IMR-90 (cell line): ENCODE data around the gene ADAP1. TPM values are rescaled to one million over a fixed set of nuclear protein-coding genes. Genes with fewer than 3 reads are reported as not detected.

Experiments used
- ATAC-seq: fragments of 200-7000 bp; cut with Tn5 transposase; 2 replicates; pipeline ENCODE4 v1.9.1; 2020; ENCODE audit warnings: low read depth, mild to moderate bottlenecking, moderate library complexity
- BruUV-seq: library from RNA; stranded (reverse); fragments of 400-500 nt; replicated peaks from 2 replicates; lab custom pipeline; 2021; lab: Mats Ljungman, UMichigan
- CTCF ChIA-PET: fragments of 300-600 bp; formaldehyde crosslinking; extraction: SDS; loops from one replicate; lab custom pipeline; 2021; ENCODE audit warnings: antibody characterized with exemption; lab: Yijun Ruan, JAX
- POLR2A ChIA-PET: fragments of 300-600 bp; sonication (Branson Sonifier 250); formaldehyde crosslinking; loops from one replicate; lab custom pipeline; 2022; ENCODE audit warnings: antibody characterized with exemption; ENCODE audit not compliant: unreplicated experiment; lab: Charles Lee
- DNase-seq: peaks from one replicate; pipeline ENCODE4 v3.0.0; 2013
- H2AFZ ChIP-seq: replicated peaks from 2 replicates; pipeline ENCODE3; 2013; ENCODE audit warnings: low read length, mild to moderate bottlenecking; ENCODE audit not compliant: poor library complexity
- H2AK5ac ChIP-seq: 2 replicates; pipeline ENCODE4 v1.6.1; 2013; ENCODE audit warnings: low read depth, low read length, inconsistent platforms
- H2AK9ac ChIP-seq: replicated peaks from 2 replicates; pipeline ENCODE3; 2013; ENCODE audit warnings: mild to moderate bottlenecking, low read depth, low read length, moderate library complexity; ENCODE audit not compliant: poor library complexity
- H2BK120ac ChIP-seq: 2 replicates; pipeline ENCODE4 v1.6.1; 2013; ENCODE audit warnings: low read depth, low read length, inconsistent platforms
- H2BK15ac ChIP-seq: 3 replicates; pipeline ENCODE4 v1.6.1; 2013; ENCODE audit warnings: low read depth, low read length, inconsistent platforms
- H2BK20ac ChIP-seq: 2 replicates; pipeline ENCODE4 v1.6.1; 2013; ENCODE audit warnings: low read depth, mild to moderate bottlenecking, inconsistent platforms, low read length, moderate library complexity
- H2BK5ac ChIP-seq: 2 replicates; pipeline ENCODE4 v1.6.1; 2013; ENCODE audit warnings: mild to moderate bottlenecking, low read depth, low read length, inconsistent platforms; ENCODE audit not compliant: poor library complexity, severe bottlenecking
- H3K14ac ChIP-seq: replicated peaks from 2 replicates; pipeline ENCODE4 v1.6.1; 2013; ENCODE audit warnings: low read depth, low read length, inconsistent platforms
- H3K18ac ChIP-seq: 2 replicates; pipeline ENCODE4 v1.6.1; 2013; ENCODE audit warnings: low read depth, low read length, control low read depth
- H3K23ac ChIP-seq: 2 replicates; pipeline ENCODE4 v1.6.1; 2013; ENCODE audit warnings: low read depth, low read length, inconsistent platforms
- H3K27ac ChIP-seq: 2 replicates; pipeline ENCODE4 v1.5.1; 2013; ENCODE audit warnings: mild to moderate bottlenecking, control low read depth, low read length; ENCODE audit not compliant: insufficient read depth
- H3K27me3 ChIP-seq: 2 replicates; pipeline ENCODE4 v1.6.1; 2013; ENCODE audit warnings: low read length; ENCODE audit not compliant: control insufficient read depth, insufficient read depth
- H3K36me3 ChIP-seq: 2 replicates; pipeline ENCODE4 v1.6.1; 2013; ENCODE audit warnings: low read length, mixed read lengths; ENCODE audit not compliant: control insufficient read depth, insufficient read depth
- H3K4ac ChIP-seq: 2 replicates; pipeline ENCODE4 v1.6.1; 2013; ENCODE audit warnings: low read depth, low read length, inconsistent platforms
- H3K4me1 ChIP-seq: 2 replicates; pipeline ENCODE4 v1.6.1; 2013; ENCODE audit warnings: low read length, mixed read lengths; ENCODE audit not compliant: control insufficient read depth, insufficient read depth
- H3K4me2 ChIP-seq: 2 replicates; pipeline ENCODE4 v1.6.1; 2013; ENCODE audit warnings: low read depth, mild to moderate bottlenecking, control low read depth, low read length, moderate library complexity
- H3K4me3 ChIP-seq: 2 replicates; pipeline ENCODE4 v1.5.1; 2013; ENCODE audit warnings: low read depth, mild to moderate bottlenecking, control low read depth, low read length, moderate library complexity; ENCODE audit not compliant: insufficient read depth
- H3K56ac ChIP-seq: 2 replicates; pipeline ENCODE4 v1.6.1; 2013; ENCODE audit warnings: low read length, inconsistent platforms; ENCODE audit not compliant: insufficient read depth; ENCODE audit errors: extremely low read depth
- H3K79me1 ChIP-seq, 2 experiments: 2 replicates each; pipeline ENCODE4 v1.6.1; 2013; ENCODE audit warnings: low read length in 2 of 2, inconsistent platforms in 1 of 2, low read depth in 1 of 2
- H3K9ac ChIP-seq: 2 replicates; pipeline ENCODE4 v1.6.1; 2013; ENCODE audit warnings: low read depth, low read length, control low read depth
- H3K9me1 ChIP-seq: 2 replicates; pipeline ENCODE4 v1.6.1; 2013; ENCODE audit warnings: low read length, inconsistent platforms; ENCODE audit not compliant: insufficient read depth
- H3K9me3 ChIP-seq: 2 replicates; pipeline ENCODE4 v1.6.1; 2013; ENCODE audit warnings: low read length; ENCODE audit not compliant: control insufficient read depth, insufficient read depth
- H4K20me1 ChIP-seq: 2 replicates; pipeline ENCODE4 v1.6.1; 2013; ENCODE audit warnings: low read length, inconsistent platforms; ENCODE audit not compliant: insufficient read depth
- H4K5ac ChIP-seq: 2 replicates; pipeline ENCODE4 v1.6.1; 2013; ENCODE audit warnings: mild to moderate bottlenecking, low read depth, low read length, control low read depth
- H4K8ac ChIP-seq, 2 experiments: 2 replicates each; pipeline ENCODE4 v1.6.1; 2013; ENCODE audit warnings: low read depth in 2 of 2, low read length in 2 of 2, control low read depth in 1 of 2, inconsistent platforms in 1 of 2
- H4K91ac ChIP-seq: 2 replicates; pipeline ENCODE4 v1.6.1; 2013; ENCODE audit warnings: low read depth, low read length, inconsistent platforms; ENCODE audit not compliant: insufficient read depth
- BHLHE40 ChIP-seq: fragments of 150-350 bp; IDR thresholded peaks from 2 replicates; pipeline ENCODE4 v1.6.1; 2016; ENCODE audit warnings: mild to moderate bottlenecking, low read depth, low read length
- MAFK ChIP-seq: IDR thresholded peaks from 2 replicates; pipeline ENCODE4 v1.6.1; 2012; ENCODE audit warnings: low read depth, low read length, improper control_type of control experiment
- MAZ ChIP-seq: IDR thresholded peaks from 2 replicates; pipeline ENCODE4 v1.6.1; 2012; ENCODE audit warnings: low read depth, mild to moderate bottlenecking, low read length, improper control_type of control experiment, moderate library complexity, borderline replicate concordance
- MXI1 ChIP-seq: IDR thresholded peaks from 2 replicates; pipeline ENCODE4 v1.6.1; 2012; ENCODE audit warnings: low read depth, mild to moderate bottlenecking, low read length, moderate library complexity, borderline replicate concordance
- NFE2L2 ChIP-seq: fragments of 150-350 bp; IDR thresholded peaks from 2 replicates; pipeline ENCODE4 v1.6.1; 2016; ENCODE audit warnings: low read depth, mild to moderate bottlenecking, low read length
- RCOR1 ChIP-seq: IDR thresholded peaks from 2 replicates; pipeline ENCODE4 v1.6.1; 2012; ENCODE audit warnings: mild to moderate bottlenecking, low read length, improper control_type of control experiment; ENCODE audit not compliant: insufficient replicate concordance
- SMC3 ChIP-seq: fragments of 150-350 bp; IDR thresholded peaks from 2 replicates; pipeline ENCODE4 v1.6.1; 2016; ENCODE audit warnings: low read depth, mild to moderate bottlenecking, antibody characterized with exemption, low read length, moderate library complexity
- WGBS, 2 experiments: methylation state at CpG; one replicate each; pipeline versions ENCODE4 v1.1.5 to v1.1.7; 2013; ENCODE audit warnings: missing lambda C conversion rate in 2 of 2; ENCODE audit not compliant: insufficient read length in 1 of 2; ENCODE audit errors: extremely low coverage in 2 of 2; 5-methylcytosine and 5-hydroxymethylcytosine counted together
- dilution Hi-C: fragments of 300-500 bp; cut with HindIII; formaldehyde crosslinking; loops from one replicate; pipeline ENCODE4 v1.14.3; 2018; ENCODE audit warnings: low sequenced_read_pairs; ENCODE audit not compliant: unreplicated experiment
- in situ Hi-C: fragments of 300-500 bp; cut with MboI; formaldehyde crosslinking; loops from 3 replicates; pipeline ENCODE4 v1.14.3; 2019; ENCODE audit warnings: low sequenced_read_pairs, inconsistent platforms, mixed read lengths
- intact Hi-C: fragments of 100-400 bp; cut with micrococcal nuclease; formaldehyde crosslinking; loops from 2 replicates; pipeline ENCODE4 v1.10.0; 2022
- polyA plus RNA-seq, 3 experiments: library from polyadenylated mRNA; depleted of rRNA; stranded (reverse); fragments of >200 nt; gene quantifications; 2 replicates each; pipeline ENCODE4 v1.2.3, GENCODE V29; 2012; ENCODE audit warnings: low replicate concordance in 1 of 3
- total RNA-seq: library from RNA; depleted of rRNA; stranded (reverse); fragments of >200 nt; gene quantifications from 2 replicates; pipeline ENCODE4 v1.2.3, GENCODE V29; 2012
- TF ChIP-seq, protein P1 (sequence below): conservative IDR thresholded peaks from 2 replicates; pipeline ENCODE4 v1.5.1; 2012; ENCODE audit warnings: mild to moderate bottlenecking, low read depth, low read length, improper control_type of control experiment

The ADAP1 gene
- total and polyA plus RNA-seq, 2 of the 4 experiments (the other 2 are of a cell fraction): 1.4 to 2.0 TPM

DNA sequence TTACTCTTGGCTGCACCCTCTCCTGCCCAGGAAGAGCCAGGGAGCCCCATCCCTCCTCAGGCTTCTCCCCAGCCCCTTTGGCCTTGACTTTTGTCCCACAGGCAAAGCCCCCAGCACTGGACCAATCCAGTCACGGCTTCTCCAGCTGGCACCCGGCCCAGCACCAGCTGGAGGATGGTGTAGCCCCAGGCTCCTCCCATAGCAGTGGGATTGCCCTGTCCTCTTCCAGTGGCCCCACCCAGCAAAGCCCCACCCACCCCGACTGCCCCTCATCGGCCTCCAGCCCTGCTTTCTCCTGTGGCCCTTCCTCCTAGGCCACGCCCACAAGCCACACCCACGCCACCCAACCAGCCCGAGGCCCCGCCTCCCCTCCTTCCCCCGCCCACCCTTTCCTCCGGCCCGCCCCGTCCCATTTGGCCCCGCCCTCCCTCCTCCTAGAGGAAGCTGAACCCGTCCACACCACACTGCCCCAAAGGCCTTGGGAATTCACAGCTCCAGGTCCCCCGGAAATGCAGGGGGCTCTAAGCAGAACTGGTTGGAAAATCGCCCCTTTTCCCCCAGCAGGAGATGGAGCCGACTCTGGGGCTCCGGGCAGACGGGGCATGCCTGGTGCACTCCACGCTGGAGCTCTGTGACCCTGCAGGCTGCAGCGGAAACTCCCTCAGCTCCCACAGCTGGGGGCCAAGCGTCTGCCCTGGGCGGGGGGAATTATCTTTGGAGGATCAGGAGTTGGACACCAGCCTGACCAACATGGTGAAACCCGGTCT lies 52.9 kb downstream of the ADAP1 start:
- CTCF ChIA-PET: no interaction called here
- Histone ChIP-seq H3K23ac (no peak overlapping the region), H2BK20ac (no peak overlapping the region), H3K4me1 (peaks cover 9% of the 10 kb centered on the region), H3K27me3 (no peaks in the 10 kb centered on the region), H3K14ac (no peak overlapping the region), H2AK9ac (peak overlapping the region; percentile 48), H3K9me3 (no peaks in the 10 kb centered on the region), H2BK5ac (no peak overlapping the region), H2AFZ (peak overlapping the region; percentile 92), H2BK15ac (no peak overlapping the region), H4K5ac (peak overlapping the region; percentile 71), H3K9ac (no peak overlapping the region), H3K27ac (no peak overlapping the region), H3K9me1 (no peaks in the 10 kb centered on the region), H3K36me3 (peaks cover 4% of the 10 kb centered on the region; the same call in 1 of the 2 replicates), H3K56ac (no peak overlapping the region), H2BK120ac (no peak overlapping the region), H4K20me1 (no peaks in the 10 kb centered on the region), H3K4me2 (0 out of 2 replicates have a peak overlapping the region, but pooled peaks have one; percentile 25), H4K8ac (peak overlapping the region in 1 of 2 experiments; percentile 56; a peak in 2 of 4 replicates), H2AK5ac (no peak overlapping the region), H3K4me3 (no peak overlapping the region), H3K18ac (no peak overlapping the region; the same call in 1 of the 2 replicates), H4K91ac (0 out of 2 replicates have a peak overlapping the region, but pooled peaks have one; percentile 6), H3K79me1 (no peaks in the 10 kb centered on the region), H3K4ac (no peak overlapping the region)
- WGBS, 2 experiments: no CpG with 5 or more reads among the region's 24 CpGs
- in situ Hi-C loops (no loop called here), intact Hi-C loops (loop anchor here (10.0 kb wide), 1 partner anchor 143 kb away; the partner anchor contains the start of gene GPR146), dilution Hi-C loops (no loop called here)
- ATAC-seq (peak; percentile 95), DNase-seq (peak; percentile 82)
- no TSS peak for BruUV-seq
- POLR2A ChIA-PET: no interaction called here
- TF ChIP-seq MAFK: no peak
- no peak for TF ChIP-seq SMC3
- TF ChIP-seq BHLHE40: no peak
- no peak for TF ChIP-seq NFE2L2
- TF ChIP-seq MXI1: no peak
- TF ChIP-seq, protein P1, sequence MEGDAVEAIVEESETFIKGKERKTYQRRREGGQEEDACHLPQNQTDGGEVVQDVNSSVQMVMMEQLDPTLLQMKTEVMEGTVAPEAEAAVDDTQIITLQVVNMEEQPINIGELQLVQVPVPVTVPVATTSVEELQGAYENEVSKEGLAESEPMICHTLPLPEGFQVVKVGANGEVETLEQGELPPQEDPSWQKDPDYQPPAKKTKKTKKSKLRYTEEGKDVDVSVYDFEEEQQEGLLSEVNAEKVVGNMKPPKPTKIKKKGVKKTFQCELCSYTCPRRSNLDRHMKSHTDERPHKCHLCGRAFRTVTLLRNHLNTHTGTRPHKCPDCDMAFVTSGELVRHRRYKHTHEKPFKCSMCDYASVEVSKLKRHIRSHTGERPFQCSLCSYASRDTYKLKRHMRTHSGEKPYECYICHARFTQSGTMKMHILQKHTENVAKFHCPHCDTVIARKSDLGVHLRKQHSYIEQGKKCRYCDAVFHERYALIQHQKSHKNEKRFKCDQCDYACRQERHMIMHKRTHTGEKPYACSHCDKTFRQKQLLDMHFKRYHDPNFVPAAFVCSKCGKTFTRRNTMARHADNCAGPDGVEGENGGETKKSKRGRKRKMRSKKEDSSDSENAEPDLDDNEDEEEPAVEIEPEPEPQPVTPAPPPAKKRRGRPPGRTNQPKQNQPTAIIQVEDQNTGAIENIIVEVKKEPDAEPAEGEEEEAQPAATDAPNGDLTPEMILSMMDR: no peak
- TF ChIP-seq RCOR1: no peak
- TF ChIP-seq MAZ: no peak
